Upper lobe of right lung (tissue), 1 donor: ENCODE data around the gene LONP1. TPM values are rescaled to one million over a fixed set of nuclear protein-coding genes. Genes with fewer than 3 reads are reported as not detected.
"Not testable (repeated sequence)": the region's sequence is repeated elsewhere in the genome, so short reads cannot be mapped to it uniquely, and the experiment has no call there.

Source experiments
- ATAC-seq: fragments of 200-7000 bp; cut with Tn5 transposase; one replicate; pipeline ENCODE4 v1.9.1; 2020; ENCODE audit warnings: mild to moderate bottlenecking, moderate library complexity
- DNase-seq: peaks from one replicate; pipeline ENCODE4 v3.0.0-alpha.2; 2020
- H3K27ac ChIP-seq: fragments of 200-600 bp; one replicate; pipeline ENCODE4 v1.8.0; 2022
- H3K27me3 ChIP-seq: fragments of 200-600 bp; one replicate; pipeline ENCODE4 v1.8.0; 2022; ENCODE audit warnings: mild to moderate bottlenecking
- H3K36me3 ChIP-seq: fragments of 200-600 bp; one replicate; pipeline ENCODE4 v1.8.0; 2022
- H3K4me1 ChIP-seq: fragments of 200-600 bp; one replicate; pipeline ENCODE4 v1.8.0; 2022
- H3K4me3 ChIP-seq: fragments of 200-600 bp; one replicate; pipeline ENCODE4 v1.8.0; 2022; ENCODE audit warnings: mild to moderate bottlenecking
- H3K9me3 ChIP-seq: fragments of 200-600 bp; one replicate; pipeline ENCODE4 v1.8.0; 2022
- intact Hi-C: fragments of 100-400 bp; cut with DNase I; formaldehyde crosslinking; loops from one replicate; pipeline ENCODE4 v1.11.0; 2022
- total RNA-seq: library from RNA; stranded (reverse); fragmentation: NEBNext Ultra II Directional; extraction: Animal tissue kit (Norgen Biotek cat#: 25700); gene quantifications from one replicate; pipeline ENCODE4 v1.2.1, GENCODE V29; 2021
- TF ChIP-seq, protein P1 (sequence below): fragments of 200-600 bp; IDR thresholded peaks from one replicate; pipeline ENCODE4 v1.8.0; 2022; ENCODE audit warnings: antibody characterized with exemption
- donor health status: DM: no; HTN: yes; CAD: no; lungs with severe emphysema.

Gene LONP1
- total RNA-seq, 1 donor from 2014 or later, result 79.1 TPM

DNA sequence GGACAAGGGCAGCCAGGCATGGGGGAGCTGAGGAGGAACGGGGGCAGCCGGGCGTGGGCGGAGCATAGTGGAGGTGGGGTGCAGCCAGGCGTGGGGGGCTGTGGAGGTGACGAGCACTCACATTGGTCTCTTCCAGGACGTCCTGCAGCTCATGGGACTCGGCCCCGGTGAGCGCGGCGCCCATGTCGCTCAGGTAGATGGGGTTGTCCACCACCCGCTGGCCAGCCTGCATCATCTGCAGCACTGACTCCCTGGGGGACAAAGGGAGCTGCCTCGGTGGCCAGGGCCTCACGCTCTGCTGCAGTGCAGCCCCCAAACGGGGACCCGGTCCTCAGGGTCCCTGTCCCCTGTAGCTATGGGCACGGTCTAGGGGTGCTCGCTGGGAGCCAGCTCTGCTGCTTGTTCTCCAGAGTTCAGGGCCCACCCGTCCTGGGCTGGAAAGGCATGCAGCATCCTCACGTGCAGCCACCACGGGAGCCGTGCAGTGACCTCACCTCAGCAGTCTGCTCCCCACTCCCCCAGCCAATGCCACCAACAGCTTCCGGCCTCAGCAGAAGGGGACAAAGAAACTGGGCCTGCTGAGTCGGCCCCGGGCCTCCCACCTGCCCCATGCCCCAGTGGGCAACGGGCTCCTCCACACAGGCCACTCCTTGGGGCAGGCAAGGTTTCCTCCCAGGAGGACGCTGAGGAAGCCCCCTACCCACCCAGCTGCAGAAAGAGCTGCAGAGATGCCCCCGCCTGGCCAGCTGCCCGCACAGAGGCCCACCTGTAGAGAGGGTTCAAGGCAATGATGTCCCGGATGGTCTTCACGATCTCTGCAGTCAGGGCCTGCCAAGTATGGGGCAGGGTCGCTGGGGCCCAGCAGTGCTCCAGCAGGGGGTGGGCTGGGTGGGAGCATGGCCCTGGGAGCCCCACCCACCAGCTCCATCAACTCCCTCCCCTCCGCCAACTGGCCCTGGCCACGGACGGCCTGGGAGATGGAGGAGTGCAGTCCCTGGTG lies 12.1 kb downstream of the LONP1 start:
- peaks cover 87% of the 10 kb centered on the region for H3K36me3 ChIP-seq
- DNase-seq, result no peak
- no peak overlapping the region for H3K27ac ChIP-seq
- no peak overlapping the region for H3K4me3 ChIP-seq
- no peaks in the 10 kb centered on the region for H3K27me3 ChIP-seq
- H3K4me1 ChIP-seq, result no peaks in the 10 kb centered on the region
- intact Hi-C loops, result no loop called here
- TF ChIP-seq, protein P1, sequence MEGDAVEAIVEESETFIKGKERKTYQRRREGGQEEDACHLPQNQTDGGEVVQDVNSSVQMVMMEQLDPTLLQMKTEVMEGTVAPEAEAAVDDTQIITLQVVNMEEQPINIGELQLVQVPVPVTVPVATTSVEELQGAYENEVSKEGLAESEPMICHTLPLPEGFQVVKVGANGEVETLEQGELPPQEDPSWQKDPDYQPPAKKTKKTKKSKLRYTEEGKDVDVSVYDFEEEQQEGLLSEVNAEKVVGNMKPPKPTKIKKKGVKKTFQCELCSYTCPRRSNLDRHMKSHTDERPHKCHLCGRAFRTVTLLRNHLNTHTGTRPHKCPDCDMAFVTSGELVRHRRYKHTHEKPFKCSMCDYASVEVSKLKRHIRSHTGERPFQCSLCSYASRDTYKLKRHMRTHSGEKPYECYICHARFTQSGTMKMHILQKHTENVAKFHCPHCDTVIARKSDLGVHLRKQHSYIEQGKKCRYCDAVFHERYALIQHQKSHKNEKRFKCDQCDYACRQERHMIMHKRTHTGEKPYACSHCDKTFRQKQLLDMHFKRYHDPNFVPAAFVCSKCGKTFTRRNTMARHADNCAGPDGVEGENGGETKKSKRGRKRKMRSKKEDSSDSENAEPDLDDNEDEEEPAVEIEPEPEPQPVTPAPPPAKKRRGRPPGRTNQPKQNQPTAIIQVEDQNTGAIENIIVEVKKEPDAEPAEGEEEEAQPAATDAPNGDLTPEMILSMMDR, result no peak
- ATAC-seq, result peak; percentile 6
- H3K9me3 ChIP-seq, result no peaks in the 10 kb centered on the region

DNA sequence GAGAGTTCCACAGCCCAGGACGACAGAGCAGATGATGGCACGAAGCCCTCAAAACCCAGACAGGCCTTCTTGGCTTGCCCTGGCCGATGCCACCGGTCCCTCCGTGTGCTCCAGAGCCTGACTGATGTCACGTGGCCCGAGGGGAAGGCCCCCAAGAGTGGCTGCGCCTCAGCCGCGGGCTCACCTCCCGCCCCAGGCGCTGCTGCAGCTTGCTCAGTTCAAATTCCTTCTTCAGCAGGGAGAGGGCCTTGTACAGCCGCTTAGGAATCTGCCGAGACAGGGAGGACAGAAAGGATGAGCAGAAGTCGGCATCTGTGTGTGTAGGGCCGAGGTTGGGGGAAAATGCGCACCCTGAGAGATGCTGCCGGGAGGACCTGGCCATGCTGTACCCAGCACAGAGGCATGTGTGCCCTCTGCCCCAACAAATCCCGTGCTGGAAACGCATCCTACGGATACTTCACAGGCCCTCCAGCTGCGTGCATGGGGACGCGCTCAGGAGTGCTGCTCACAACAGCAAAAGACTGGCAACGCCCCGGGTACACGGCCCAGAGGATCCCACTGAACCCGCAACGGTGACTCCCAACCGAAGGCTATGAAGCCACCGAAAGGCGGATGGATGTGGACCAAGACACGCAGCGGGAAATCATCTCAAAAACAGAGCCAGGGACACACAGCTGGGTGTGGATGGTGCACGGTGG lies 12.9 kb downstream of the LONP1 start:
- intact Hi-C loops, result no loop called here
- no peaks in the 10 kb centered on the region for H3K27me3 ChIP-seq
- no peak overlapping the region for H3K27ac ChIP-seq
- DNase-seq, result no peak
- TF ChIP-seq, protein P1, result no peak
- peaks cover 79% of the 10 kb centered on the region for H3K36me3 ChIP-seq
- no peak for ATAC-seq
- no peaks in the 10 kb centered on the region for H3K4me1 ChIP-seq
- no peaks in the 10 kb centered on the region for H3K9me3 ChIP-seq
- H3K4me3 ChIP-seq, result no peak overlapping the region

DNA sequence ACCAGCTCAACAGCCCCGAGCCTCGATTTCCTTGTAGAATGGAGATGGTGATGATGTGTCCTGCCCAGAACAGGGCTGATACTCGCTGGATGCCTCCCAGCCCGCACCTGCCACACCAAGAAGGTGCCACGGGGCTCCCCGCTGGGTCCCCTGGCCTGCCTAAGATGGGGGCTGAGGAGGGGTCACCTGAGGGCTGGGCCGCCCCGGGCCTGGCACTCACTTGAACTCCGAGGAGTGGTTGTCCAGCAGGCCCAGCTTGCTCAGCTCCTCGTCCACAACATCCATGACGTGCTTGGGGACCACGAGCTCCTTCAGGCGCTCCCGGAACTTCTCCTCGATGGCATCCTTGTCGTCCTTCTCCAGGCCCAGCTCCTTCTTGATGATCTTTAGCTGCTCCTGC lies 14.4 kb downstream of the LONP1 start:
- ATAC-seq (no peak), DNase-seq (no peak)
- TF ChIP-seq, protein P1, result no peak
- H3K36me3 ChIP-seq, result peaks cover 71% of the 10 kb centered on the region
- no peaks in the 10 kb centered on the region for H3K9me3 ChIP-seq
- H3K27me3 ChIP-seq, result no peaks in the 10 kb centered on the region
- H3K27ac ChIP-seq, result no peak overlapping the region
- H3K4me3 ChIP-seq, result no peak overlapping the region
- intact Hi-C loops, result no loop called here
- H3K4me1 ChIP-seq, result no peaks in the 10 kb centered on the region

DNA sequence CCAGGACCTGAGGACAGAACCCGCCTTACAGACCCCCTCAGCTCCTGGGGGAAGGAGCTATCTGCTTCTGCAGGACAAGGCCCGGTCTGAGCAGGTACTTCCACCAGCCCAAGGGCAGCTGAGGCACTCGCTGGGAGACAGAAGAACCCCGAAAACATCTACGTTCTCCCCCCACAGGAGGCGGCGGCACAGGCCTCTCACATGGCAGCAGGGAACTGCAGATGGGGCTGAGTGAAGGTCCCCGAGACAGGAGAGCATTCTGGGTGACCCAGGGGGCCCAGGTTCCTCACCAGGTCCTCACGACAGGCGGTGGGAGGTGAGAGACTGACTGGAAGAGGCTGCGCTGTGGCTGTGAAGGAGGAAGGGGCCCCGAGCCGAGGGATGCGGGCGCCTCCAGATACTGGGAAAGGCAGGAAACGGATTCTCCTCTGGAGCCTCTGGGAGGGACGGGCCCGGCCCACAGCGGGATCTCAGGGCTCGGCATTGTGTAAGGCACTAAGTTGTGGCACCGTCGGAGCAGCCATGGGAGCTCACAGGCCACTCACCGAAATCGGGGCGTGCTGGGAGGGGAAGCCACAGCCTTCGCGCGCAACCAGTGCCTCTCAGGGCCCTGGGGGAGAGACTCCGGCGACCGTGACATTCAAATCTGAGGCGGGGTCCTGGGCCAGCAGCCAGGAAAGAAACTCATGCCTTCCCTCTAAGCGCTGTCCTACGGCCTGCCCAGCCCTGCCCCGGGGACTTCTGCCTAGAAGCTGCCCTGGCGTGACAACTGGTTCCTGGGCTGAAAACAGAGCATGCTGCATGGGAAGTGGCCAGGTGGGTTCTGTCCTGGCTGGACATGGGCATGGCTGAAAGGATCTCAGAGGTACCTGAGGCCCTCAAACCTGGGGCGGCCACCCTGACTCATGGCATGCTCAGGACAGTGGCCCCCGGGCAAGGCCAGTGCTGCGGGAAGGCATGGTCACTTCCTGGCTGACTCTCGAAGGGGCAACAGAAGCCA lies 15.8 kb downstream of the LONP1 start:
- H3K36me3 ChIP-seq, result peaks cover 76% of the 10 kb centered on the region

DNA sequence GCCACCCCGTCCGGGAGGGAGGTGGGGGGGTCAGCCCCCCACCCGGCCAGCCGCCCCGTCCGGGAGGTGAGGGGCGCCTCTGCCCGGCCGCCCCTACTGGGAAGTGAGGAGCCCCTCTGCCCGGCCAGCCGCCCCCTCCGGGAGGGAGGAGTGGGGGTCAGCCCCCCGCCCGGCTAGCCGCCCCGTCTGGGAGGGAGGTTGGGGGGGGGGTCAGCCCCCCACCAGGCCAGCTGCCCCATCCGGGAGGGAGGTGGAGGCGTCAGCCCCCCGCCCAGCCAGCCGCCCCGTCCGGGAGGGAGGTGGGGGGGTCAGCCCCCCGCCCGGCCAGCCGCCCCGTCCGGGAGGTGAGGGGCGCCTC lies 17.9 kb downstream of the LONP1 start:
- intact Hi-C loops, result not testable (repeated sequence)
- H3K36me3 ChIP-seq, result peaks cover 74% of the 10 kb centered on the region

More for the DNA sequence above, 15.8 kb downstream of the LONP1 start:
- intact Hi-C loops, result no loop called here
- TF ChIP-seq, protein P1, result no peak
- no peaks in the 10 kb centered on the region for H3K4me1 ChIP-seq
- DNase-seq (no peak), ATAC-seq (no peak)
- no peak overlapping the region for H3K4me3 ChIP-seq
- H3K9me3 ChIP-seq, result no peaks in the 10 kb centered on the region
- no peak overlapping the region for H3K27ac ChIP-seq
- H3K27me3 ChIP-seq, result no peaks in the 10 kb centered on the region

More for the DNA sequence above, 17.9 kb downstream of the LONP1 start:
- not testable (repeated sequence) for ATAC-seq, H3K9me3 ChIP-seq, H3K4me1 ChIP-seq, H3K27me3 ChIP-seq, H3K27ac ChIP-seq, DNase-seq, H3K4me3 ChIP-seq
